Endothelial cell of hepatic sinusoid (primary cell): ENCODE results near the gene PANK1.
"Not testable (repeated sequence)": the region's sequence is repeated elsewhere in the genome, so short reads cannot be mapped to it uniquely, and the experiment has no call there.

Experiments
- in situ Hi-C: cut with HindIII; loops from 2 replicates; pipeline ENCODE4 v1.10.0; 2017; ENCODE audit warnings: low sequenced_read_pairs

The PANK1 gene

DNA sequence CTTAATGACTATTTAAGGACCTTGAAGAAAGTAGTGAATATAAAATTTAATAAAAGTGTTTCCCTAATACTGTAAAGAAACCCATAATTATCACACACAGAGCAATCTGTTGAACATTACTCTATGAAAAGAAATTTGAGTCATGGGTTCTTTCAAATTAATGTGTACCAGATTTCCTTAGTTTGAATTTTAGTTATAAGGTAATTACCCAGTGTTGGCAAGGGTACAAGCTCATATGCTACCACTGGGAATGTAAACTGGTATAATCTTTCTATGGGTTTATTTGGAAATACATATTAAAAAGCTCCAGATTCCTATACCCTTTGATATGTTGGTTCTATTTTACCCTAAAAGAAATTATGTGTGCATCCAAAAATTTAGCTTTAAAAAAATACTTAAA is 22.9 kb downstream of the PANK1 start:
- in situ Hi-C loops = no loop called here

GRCh38 chr10:89621438-89621837 is 23.6 kb downstream of the PANK1 start:
- in situ Hi-C loops = no loop called here

GRCh38 chr10:89620296-89620695 is 24.7 kb downstream of the PANK1 start:
- in situ Hi-C loops = not testable (repeated sequence)

- in situ Hi-C loops = no loop called here
Observed at GRCh38 chr10:89615824-89616223, 29.2 kb downstream of the PANK1 start.

GRCh38 chr10:89615112-89615511 is 29.9 kb downstream of the PANK1 start:
- in situ Hi-C loops = no loop called here

- in situ Hi-C loops = no loop called here
Observed at GRCh38 chr10:89613582-89613981, 31.5 kb downstream of the PANK1 start.

DNA sequence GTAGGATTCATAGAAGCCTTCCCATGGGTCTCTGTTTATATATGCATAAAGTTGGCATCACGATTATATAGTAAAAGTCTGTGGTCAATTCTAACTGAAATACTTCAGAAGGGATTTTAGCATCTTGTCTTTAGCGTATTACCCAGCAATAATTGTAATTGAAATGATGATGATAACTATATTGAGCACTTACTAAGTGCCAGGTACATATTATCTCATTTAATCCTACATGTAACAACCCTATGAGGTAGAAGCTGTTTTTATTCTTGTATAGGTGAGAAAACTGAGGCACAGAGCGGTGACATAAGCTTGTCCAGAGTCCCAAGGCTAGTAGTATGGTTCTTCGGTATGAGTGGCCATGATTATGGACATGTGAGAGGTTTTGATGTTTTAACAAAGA is 33.8 kb downstream of the PANK1 start:
- in situ Hi-C loops = no loop called here

DNA sequence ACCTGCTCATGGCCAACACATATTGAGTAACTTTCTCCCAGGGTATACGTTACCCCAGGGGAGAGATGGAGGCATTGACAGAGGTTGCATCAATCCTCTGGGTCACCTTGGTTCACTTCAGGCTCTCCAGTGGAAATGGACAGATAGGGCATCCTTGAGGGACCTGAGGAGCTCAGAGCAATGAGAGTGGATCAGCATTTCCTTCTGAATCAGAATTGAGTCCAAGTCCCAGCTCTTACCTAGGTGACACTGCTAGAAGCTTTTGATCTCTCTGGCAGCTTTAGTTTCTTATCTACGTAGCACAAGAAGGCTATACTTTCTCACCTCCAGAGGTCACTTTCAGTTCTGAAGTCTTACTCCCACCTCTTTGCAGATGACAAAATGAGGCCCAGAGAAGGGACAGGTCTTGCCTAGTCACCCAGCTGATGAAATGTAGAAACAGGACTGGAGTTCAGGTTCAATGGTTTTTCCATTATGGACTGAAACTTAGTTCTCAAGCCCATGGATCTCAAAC is 35.2 kb downstream of the PANK1 start:
- in situ Hi-C loops = no loop called here

- in situ Hi-C loops = no loop called here
Observed at GRCh38 chr10:89604200-89604599, 40.8 kb downstream of the PANK1 start.

- in situ Hi-C loops = no loop called here
Observed at GRCh38 chr10:89602919-89603318, 42.1 kb downstream of the PANK1 start.

GRCh38 chr10:89601728-89602361 is 43.2 kb downstream of the PANK1 start:
- in situ Hi-C loops = no loop called here

- in situ Hi-C loops = no loop called here
Observed at GRCh38 chr10:89600041-89600440, 45.0 kb downstream of the PANK1 start.

- in situ Hi-C loops = no loop called here
Observed at GRCh38 chr10:89593043-89593442, 52.0 kb downstream of the PANK1 start.

DNA sequence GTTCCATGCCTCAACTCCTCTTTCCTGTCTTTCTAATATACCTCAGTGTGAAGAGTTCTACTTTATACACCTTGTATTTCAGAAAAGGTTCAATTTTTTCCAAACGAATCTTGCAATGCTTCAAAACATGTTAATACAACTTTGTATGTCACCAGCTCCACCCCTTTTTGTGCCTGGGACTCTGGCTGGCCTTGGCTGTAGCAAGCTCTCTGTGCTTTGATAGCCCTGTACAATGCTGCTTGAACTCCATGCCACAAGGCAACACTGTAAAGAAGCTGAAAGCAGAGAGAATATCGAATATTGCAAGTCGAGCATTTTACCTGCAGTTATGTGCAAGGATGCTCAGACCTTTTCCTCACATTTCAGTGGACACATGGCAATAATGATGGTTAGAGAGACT is 52.5 kb downstream of the PANK1 start:
- in situ Hi-C loops = no loop called here

DNA sequence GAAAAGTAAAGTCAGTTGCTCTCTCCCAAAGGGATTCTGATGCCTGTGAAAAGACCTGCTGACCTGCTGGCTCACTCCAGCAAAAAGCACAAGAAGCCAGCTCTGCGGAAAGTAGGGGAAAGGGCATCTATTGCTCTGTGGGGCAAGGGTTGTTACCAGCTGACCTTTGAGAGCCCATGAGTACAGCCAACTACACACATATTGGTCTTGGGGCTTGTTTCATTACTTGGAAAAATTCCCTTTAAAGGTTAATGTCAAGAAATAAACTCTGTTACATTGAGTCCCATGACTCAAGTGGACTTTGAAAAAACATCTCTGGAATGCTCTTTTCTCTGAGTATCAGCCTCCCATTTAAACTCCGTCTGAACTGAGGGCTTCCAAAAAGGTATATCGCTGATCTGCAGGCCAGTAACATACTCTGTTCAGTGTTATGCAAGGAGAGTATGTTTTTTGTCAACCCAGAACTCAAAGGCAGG is 53.2 kb downstream of the PANK1 start:
- in situ Hi-C loops = no loop called here

- in situ Hi-C loops = no loop called here
Observed at GRCh38 chr10:89591111-89591795, 53.8 kb downstream of the PANK1 start.

GRCh38 chr10:89590326-89590725 is 54.7 kb downstream of the PANK1 start:
- in situ Hi-C loops = no loop called here

GRCh38 chr10:89589101-89589720 is 55.8 kb downstream of the PANK1 start:
- in situ Hi-C loops = no loop called here

DNA sequence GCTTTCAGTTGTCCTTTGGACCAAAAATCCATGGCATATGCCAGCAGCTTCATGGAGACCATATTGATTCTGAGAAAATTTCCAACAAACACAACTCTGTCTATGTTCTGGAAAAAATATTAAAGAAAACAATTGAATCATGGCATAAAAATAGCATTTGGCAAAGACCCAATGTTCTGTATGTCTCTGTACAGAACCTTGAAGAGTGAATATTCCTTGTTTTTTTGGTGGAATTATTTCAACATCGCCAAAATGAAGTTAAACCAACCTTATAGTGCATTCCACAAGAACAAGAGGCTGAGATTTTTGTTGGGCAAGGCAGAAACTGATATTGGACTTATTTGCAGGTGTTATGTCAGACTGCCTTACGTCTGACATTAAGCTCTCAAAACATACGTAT is 56.4 kb downstream of the PANK1 start:
- in situ Hi-C loops = no loop called here

DNA sequence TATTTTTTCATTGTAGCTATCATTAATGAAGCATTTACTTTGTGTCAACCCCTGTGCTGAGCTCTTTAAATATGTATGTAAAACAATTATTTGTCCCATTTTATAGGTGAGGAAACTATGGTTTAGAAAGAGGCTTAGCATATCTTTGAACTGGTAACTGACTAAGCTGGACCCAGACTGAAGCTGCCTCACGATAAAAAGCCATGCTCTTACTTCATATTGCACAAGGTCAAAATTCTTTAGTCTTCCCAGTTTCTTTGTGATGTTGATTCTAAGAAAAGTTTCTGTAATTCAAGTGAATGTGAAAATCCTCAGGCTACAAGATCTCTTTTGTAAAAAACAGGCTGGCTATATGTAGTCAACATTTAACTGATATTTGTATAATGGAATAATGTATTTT is 63.0 kb downstream of the PANK1 start:
- in situ Hi-C loops = no loop called here

DNA sequence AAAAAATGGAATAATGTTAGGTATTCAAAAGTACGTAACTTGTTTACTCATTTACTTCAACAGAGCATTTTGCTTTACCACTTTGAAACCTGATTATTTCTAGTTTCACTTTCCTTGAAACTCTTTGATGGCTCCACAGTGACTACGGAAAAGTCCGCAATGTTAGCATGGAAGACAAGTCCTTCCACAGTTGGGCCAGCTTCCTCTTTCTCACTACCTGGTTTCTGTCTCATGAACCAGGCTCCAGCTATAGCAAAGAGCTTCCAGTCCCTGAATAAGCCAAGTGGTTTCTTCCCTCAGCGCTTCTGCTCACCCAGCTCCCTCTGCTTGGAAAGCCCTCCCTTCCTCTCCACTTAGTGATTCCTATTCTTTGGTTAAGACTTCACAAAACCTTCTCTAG is 64.8 kb downstream of the PANK1 start:
- in situ Hi-C loops = no loop called here

- in situ Hi-C loops = no loop called here
Observed at GRCh38 chr10:89576696-89577095, 68.3 kb downstream of the PANK1 start.
